SJCRH30 (cell line): Measurements from ENCODE around the gene TXNL4A. TPM values are rescaled to one million over a fixed set of nuclear protein-coding genes. Genes with fewer than 3 reads are reported as not detected.

Experiments used
- DNase-seq, 2 experiments: peaks; one replicate each; pipeline ENCODE4 v3.0.0-alpha.2; 2015 to 2020
- H3K27ac ChIP-seq: fragments of 250-450 bp; sonication (Bioruptor Pico); 2 replicates; pipeline ENCODE4 v1.5.1; 2020; ENCODE audit warnings: mild to moderate bottlenecking, moderate library complexity
- H3K27me3 ChIP-seq: fragments of 250-450 bp; sonication (Bioruptor Pico); 2 replicates; pipeline ENCODE4 v1.5.1; 2020; ENCODE audit warnings: mild to moderate bottlenecking, moderate library complexity
- H3K36me3 ChIP-seq: fragments of 250-450 bp; sonication (Bioruptor Pico); 2 replicates; pipeline ENCODE4 v1.5.1; 2020; ENCODE audit warnings: mild to moderate bottlenecking, moderate library complexity
- H3K4me1 ChIP-seq: fragments of 250-450 bp; sonication (Bioruptor Pico); 2 replicates; pipeline ENCODE4 v1.5.1; 2020; ENCODE audit warnings: mild to moderate bottlenecking, moderate library complexity
- H3K4me3 ChIP-seq: fragments of 250-450 bp; sonication (Bioruptor Pico); 2 replicates; pipeline ENCODE4 v1.5.1; 2020; ENCODE audit warnings: mild to moderate bottlenecking, moderate library complexity
- H3K9me3 ChIP-seq: fragments of 250-450 bp; sonication (Bioruptor Pico); replicated peaks from 2 replicates; pipeline ENCODE4 v1.5.1; 2020; ENCODE audit warnings: mild to moderate bottlenecking, moderate library complexity
- total RNA-seq: library from RNA; depleted of rRNA; stranded (reverse); fragments of >200 nt; shearing (Covaris generic); gene quantifications from 2 replicates; pipeline ENCODE4 v1.2.3, GENCODE V29; 2014

TXNL4A gene
- total RNA-seq, 1 experiment from 2014 or later: 59.4 TPM

DNA sequence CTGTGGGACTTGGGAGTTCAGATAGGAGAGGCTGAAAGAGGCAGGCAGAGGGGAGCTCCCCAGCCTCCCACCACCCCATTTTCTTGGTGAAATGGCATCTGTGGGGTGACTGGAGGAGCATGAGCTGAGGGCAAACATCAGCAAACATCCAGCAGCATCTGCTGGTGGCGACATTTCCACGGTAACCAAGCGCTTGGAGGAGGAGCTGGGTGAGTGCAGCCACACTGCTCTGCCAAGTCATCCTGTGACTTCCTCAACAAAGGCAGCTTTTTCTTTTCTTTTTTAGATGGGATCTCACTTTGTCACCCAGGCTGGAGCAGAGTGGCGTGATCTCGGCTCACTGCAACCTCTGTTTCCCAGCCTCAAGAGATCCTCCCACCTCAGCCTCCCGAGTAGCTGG is 5.6 kb downstream of the TXNL4A start:
- Histone ChIP-seq H3K27ac (no peak overlapping the region), H3K27me3 (no peaks in the 10 kb centered on the region), H3K36me3 (no peaks in the 10 kb centered on the region; the same call in 1 of the 2 replicates), H3K9me3 (no peaks in the 10 kb centered on the region), H3K4me1 (no peaks in the 10 kb centered on the region), H3K4me3 (no peak overlapping the region)
- no peak for DNase-seq

- Histone ChIP-seq H3K27ac (no peak overlapping the region), H3K36me3 (no peaks in the 10 kb centered on the region; the same call in 1 of the 2 replicates), H3K9me3 (no peaks in the 10 kb centered on the region), H3K4me1 (no peaks in the 10 kb centered on the region), H3K27me3 (no peaks in the 10 kb centered on the region), H3K4me3 (no peak overlapping the region)
- no peak for DNase-seq
These were observed 7.8 kb downstream of the TXNL4A start for GRCh38 chr18:79980585-79980984.

GRCh38 chr18:79979843-79980242 is 8.5 kb downstream of the TXNL4A start:
- Histone ChIP-seq H3K4me3 (no peak overlapping the region), H3K27me3 (no peaks in the 10 kb centered on the region), H3K9me3 (no peaks in the 10 kb centered on the region), H3K36me3 (no peaks in the 10 kb centered on the region; the same call in 1 of the 2 replicates), H3K27ac (no peak overlapping the region), H3K4me1 (no peaks in the 10 kb centered on the region)
- no peak for DNase-seq

GRCh38 chr18:79975985-79976680 is 12.2 kb downstream of the TXNL4A start:
- DNase-seq: no peak
- Histone ChIP-seq H3K36me3 (peaks cover 4% of the 10 kb centered on the region), H3K9me3 (no peaks in the 10 kb centered on the region), H3K4me1 (no peaks in the 10 kb centered on the region), H3K27ac (no peak overlapping the region), H3K4me3 (no peak overlapping the region), H3K27me3 (no peaks in the 10 kb centered on the region)

DNA sequence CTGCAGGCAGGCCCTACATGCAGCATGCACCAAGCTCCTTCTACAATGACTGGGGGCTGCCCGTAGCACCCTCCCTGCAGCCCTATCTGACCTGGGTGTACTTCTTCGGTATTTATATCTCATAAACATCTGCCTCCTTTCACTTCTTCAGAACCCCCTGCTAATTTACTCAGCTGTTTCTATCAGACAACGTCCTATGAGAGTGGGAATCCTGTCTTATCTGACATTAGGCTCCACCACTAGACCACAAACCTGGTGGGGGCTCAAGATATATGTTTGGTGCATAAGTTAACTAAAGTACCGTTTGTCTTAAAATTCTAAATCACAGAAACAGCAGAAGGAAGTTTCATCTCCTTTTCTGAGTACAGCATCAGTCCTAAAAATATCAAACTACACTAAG is 13.3 kb downstream of the TXNL4A start:
- peaks cover 4% of the 10 kb centered on the region for H3K36me3 ChIP-seq
- no peaks in the 10 kb centered on the region for H3K4me1 ChIP-seq
- H3K27ac ChIP-seq: no peak overlapping the region
- no peak for DNase-seq
- no peak overlapping the region for H3K4me3 ChIP-seq
- no peaks in the 10 kb centered on the region for H3K9me3 ChIP-seq
- H3K27me3 ChIP-seq: no peaks in the 10 kb centered on the region

DNA sequence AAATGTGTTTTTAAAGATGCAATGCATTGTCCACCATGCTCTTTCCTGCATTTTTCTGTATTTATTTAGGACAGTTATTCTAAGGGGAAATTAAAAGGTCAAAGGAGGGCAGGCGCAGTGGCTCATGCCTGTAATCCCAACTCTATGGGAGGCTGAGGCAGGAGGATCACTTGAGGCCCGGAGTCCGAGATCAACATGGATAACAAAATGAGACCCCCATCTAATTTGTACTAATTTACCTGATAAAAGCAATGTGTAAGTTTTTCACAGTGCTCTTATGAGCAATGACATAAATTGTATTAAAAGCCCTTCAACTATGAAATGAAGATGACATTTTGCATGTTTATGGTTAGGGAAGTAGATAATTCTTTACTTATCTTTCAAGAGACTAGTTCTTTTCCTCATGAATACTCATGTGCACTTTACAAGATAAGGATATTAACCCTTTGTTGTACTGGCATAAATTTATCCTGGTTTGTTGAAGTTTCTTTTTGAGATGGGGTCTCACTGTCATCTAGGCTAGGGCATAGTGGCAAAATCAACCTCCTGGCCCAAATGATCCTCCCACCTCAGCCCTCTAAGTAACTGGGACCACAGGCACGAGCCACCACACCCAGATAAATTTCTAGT is 14.2 kb downstream of the TXNL4A start:
- no peaks in the 10 kb centered on the region for H3K4me1 ChIP-seq
- DNase-seq: no peak
- peaks cover 4% of the 10 kb centered on the region for H3K36me3 ChIP-seq

GRCh38 chr18:79973517-79973916 is 14.8 kb downstream of the TXNL4A start:
- H3K4me3 ChIP-seq: no peak overlapping the region
- no peak overlapping the region for H3K27ac ChIP-seq
- no peaks in the 10 kb centered on the region for H3K9me3 ChIP-seq
- DNase-seq: no peak
- H3K27me3 ChIP-seq: no peaks in the 10 kb centered on the region
- H3K4me1 ChIP-seq: no peaks in the 10 kb centered on the region
- peaks cover 4% of the 10 kb centered on the region for H3K36me3 ChIP-seq

More for the DNA sequence above, 14.2 kb downstream of the TXNL4A start:
- no peak overlapping the region for H3K27ac ChIP-seq
- H3K4me3 ChIP-seq: no peak overlapping the region
- H3K27me3 ChIP-seq: no peaks in the 10 kb centered on the region
- H3K9me3 ChIP-seq: no peaks in the 10 kb centered on the region

GRCh38 chr18:79972720-79973119 is 15.6 kb downstream of the TXNL4A start:
- no peak for DNase-seq
- no peaks in the 10 kb centered on the region for H3K9me3 ChIP-seq
- H3K36me3 ChIP-seq: peaks cover 4% of the 10 kb centered on the region
- no peak overlapping the region for H3K4me3 ChIP-seq
- no peaks in the 10 kb centered on the region for H3K27me3 ChIP-seq
- no peaks in the 10 kb centered on the region for H3K4me1 ChIP-seq
- H3K27ac ChIP-seq: no peak overlapping the region

- DNase-seq: no peak
- H3K27me3 ChIP-seq: no peaks in the 10 kb centered on the region
- H3K9me3 ChIP-seq: no peaks in the 10 kb centered on the region
- H3K27ac ChIP-seq: no peak overlapping the region
- no peaks in the 10 kb centered on the region for H3K4me1 ChIP-seq
- H3K36me3 ChIP-seq: peaks cover 4% of the 10 kb centered on the region
- no peak overlapping the region for H3K4me3 ChIP-seq
These were observed 16.4 kb downstream of the TXNL4A start for GRCh38 chr18:79971986-79972385.

DNA sequence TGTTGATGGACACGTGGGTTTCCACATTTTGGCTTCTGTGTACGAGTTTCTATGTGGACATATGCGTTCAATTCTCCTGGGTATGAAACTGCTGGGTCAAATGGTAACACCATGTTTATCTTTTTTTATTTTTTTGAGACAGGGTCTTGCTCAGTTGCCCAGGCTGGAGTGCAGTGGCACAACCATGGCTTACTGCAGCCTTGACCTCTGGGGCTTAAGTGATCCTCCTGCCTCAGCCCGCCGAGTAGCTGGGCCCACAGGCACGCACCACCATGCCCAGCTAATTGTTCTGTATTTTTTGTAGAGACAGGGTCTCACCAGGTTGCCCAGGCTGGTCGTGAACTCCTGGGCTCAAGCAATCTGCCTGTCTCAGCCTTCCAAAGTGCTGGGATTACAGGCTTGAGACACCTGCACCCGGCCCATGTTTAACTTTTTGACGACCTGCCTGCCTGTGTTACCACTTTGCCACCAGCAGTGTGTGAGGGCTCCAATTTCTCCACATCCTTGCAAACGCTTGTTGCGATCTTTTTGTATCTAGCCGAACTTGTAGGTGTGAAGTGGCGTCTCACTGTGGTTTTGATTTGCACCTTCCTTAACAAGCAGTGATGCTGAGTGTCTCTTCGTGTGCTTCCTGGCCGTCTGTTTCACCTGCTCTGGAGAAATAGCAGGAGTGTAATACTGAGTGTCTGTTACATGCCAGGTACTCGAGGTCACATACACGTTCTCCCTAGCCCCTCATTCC is 17.0 kb downstream of the TXNL4A start:
- DNase-seq: no peak
- H3K27ac ChIP-seq: no peak overlapping the region
- no peaks in the 10 kb centered on the region for H3K4me1 ChIP-seq
- no peak overlapping the region for H3K4me3 ChIP-seq
- H3K9me3 ChIP-seq: no peaks in the 10 kb centered on the region
- peaks cover 4% of the 10 kb centered on the region for H3K36me3 ChIP-seq
- H3K27me3 ChIP-seq: no peaks in the 10 kb centered on the region

DNA sequence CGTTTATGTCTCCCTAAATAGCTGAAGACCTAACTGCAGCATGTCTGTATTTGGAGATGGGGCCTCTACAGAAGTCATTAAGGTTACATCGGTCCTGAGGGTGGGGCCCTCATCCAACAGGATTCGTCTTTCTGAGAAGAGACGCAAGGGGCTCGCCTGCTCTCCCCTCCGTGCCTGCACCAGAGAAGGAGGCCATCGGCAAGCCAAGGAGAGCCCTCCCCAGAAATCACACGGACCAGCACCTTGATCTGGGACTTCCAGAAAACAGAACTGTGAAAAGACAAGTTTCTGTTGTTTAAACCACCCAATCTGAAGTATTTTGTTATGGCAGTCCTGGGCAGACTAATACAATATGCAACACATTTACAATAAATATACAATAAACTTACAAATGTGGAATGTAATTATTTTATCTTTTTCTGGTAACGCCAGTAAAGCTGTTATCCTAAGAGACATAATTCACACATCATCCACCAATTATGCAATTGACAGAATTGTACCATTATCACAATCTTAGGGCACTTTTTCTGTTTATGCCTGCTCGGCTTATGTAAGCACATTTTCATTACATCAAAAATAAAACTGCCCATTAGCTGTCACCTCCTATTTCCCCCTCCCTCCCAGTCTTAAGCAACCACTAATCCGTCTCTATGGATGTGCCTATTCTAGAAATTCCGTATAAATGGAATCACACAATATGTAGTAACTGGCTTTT is 17.8 kb downstream of the TXNL4A start:
- Histone ChIP-seq H3K27ac (no peak overlapping the region), H3K27me3 (no peaks in the 10 kb centered on the region), H3K9me3 (no peaks in the 10 kb centered on the region), H3K4me1 (no peaks in the 10 kb centered on the region), H3K36me3 (peaks cover 4% of the 10 kb centered on the region), H3K4me3 (no peak overlapping the region)
- DNase-seq: no peak

- DNase-seq: no peak
- no peak overlapping the region for H3K27ac ChIP-seq
- H3K27me3 ChIP-seq: no peaks in the 10 kb centered on the region
- H3K4me3 ChIP-seq: no peak overlapping the region
- H3K4me1 ChIP-seq: peaks cover 9% of the 10 kb centered on the region
- no peaks in the 10 kb centered on the region for H3K36me3 ChIP-seq
- no peaks in the 10 kb centered on the region for H3K9me3 ChIP-seq
These were observed 23.1 kb downstream of the TXNL4A start for GRCh38 chr18:79965119-79965902.

DNA sequence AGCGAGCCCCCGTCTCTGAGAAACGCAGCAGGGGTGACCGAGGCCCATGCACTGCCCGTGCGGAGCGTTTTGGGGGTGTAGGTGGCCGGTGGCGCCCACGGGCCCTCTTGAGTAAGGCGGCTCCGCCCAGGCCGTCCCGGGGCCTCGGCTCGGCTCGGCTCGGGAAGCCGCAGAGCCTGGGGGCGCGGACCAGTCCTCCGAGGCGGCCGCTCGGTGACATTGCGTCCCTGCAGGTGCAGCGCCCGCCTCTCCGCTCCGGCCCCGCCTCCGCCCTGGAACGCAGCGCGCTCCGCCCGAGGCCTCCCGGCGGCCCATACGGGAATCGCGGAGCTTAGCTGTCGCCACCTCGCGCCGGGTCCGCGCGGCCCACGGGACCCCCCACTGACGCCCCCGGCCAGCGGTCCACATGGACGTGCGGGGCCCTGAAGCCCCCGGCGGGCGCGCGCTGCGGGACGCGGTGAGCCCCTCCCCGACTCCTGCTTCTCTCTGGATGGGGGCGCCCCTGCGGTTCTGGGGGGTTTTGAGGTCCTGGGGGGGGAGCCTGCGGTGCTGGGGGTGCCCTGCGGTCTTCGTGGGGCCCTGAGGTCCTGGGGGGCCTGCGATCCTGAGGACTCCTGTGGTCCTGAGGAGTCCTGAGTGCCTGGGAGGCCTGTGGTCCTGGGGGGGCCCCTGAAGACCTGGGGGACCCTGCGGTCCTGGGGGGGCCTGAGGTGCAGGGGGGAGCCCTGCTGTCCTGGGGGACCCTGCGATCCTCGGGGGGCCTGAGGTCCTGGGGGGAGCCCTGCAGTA is 23.8 kb downstream of the TXNL4A start, which contains the start of gene HSBP1L1:
HSBP1L1 (plus strand) TSS at position 314 of the 789 bp plus-strand sequence; CDS start at position 407, 93 bp downstream.
- DNase-seq: no peak
- H3K36me3 ChIP-seq: no peaks in the 10 kb centered on the region
- no peak within 1 kb of the TSS for H3K4me3 ChIP-seq
- no peak within 1 kb of the TSS for H3K27ac ChIP-seq
- no peaks in the 10 kb centered on the region for H3K27me3 ChIP-seq
- H3K4me1 ChIP-seq: peaks cover 9% of the 10 kb centered on the region
- H3K9me3 ChIP-seq: no peaks in the 10 kb centered on the region
